Kidney epithelial cell (primary cell): Measurements from ENCODE around the gene GALNT8. TPM values are rescaled to one million over a fixed set of nuclear protein-coding genes. Genes with fewer than 3 reads are reported as not detected.
"Not testable (repeated sequence)": the region's sequence is repeated elsewhere in the genome, so short reads cannot be mapped to it uniquely, and the experiment has no call there.

Experiments
- DNase-seq: peaks from one replicate; pipeline ENCODE4 v3.0.0-alpha.2; 2010; ENCODE audit warnings: low read depth
- H3K27me3 ChIP-seq: 2 replicates; pipeline ENCODE4 v1.6.0; 2011; ENCODE audit warnings: low read length; ENCODE audit not compliant: control insufficient read depth, insufficient read depth
- H3K36me3 ChIP-seq: 2 replicates; pipeline ENCODE4 v1.5.1; 2011; ENCODE audit warnings: low read length; ENCODE audit not compliant: control insufficient read depth, insufficient read depth
- H3K4me3 ChIP-seq: 2 replicates; pipeline ENCODE4 v1.5.1; 2011; ENCODE audit warnings: low read depth, mild to moderate bottlenecking, control low read depth, low read length
- total RNA-seq: library from RNA; depleted of rRNA; stranded (reverse); fragments of >200 nt; gene quantifications from 2 replicates; pipeline ENCODE4 v1.2.3, GENCODE V29; 2015
- TF ChIP-seq, protein P1 (sequence below): IDR thresholded peaks from 2 replicates; pipeline ENCODE4 v1.5.1; 2011; ENCODE audit warnings: mild to moderate bottlenecking, moderate library complexity, low read length, control low read depth, inconsistent platforms; ENCODE audit not compliant: insufficient read depth, poor library complexity, severe bottlenecking

The GALNT8 gene
- total RNA-seq, 1 donor from 2014 or later = 1.4 TPM

- Histone ChIP-seq H3K4me3 (no peak overlapping the region), H3K27me3 (no peaks in the 10 kb centered on the region)
- TF ChIP-seq, protein P1, sequence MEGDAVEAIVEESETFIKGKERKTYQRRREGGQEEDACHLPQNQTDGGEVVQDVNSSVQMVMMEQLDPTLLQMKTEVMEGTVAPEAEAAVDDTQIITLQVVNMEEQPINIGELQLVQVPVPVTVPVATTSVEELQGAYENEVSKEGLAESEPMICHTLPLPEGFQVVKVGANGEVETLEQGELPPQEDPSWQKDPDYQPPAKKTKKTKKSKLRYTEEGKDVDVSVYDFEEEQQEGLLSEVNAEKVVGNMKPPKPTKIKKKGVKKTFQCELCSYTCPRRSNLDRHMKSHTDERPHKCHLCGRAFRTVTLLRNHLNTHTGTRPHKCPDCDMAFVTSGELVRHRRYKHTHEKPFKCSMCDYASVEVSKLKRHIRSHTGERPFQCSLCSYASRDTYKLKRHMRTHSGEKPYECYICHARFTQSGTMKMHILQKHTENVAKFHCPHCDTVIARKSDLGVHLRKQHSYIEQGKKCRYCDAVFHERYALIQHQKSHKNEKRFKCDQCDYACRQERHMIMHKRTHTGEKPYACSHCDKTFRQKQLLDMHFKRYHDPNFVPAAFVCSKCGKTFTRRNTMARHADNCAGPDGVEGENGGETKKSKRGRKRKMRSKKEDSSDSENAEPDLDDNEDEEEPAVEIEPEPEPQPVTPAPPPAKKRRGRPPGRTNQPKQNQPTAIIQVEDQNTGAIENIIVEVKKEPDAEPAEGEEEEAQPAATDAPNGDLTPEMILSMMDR = no peak
Measured at GRCh38 chr12:4745249-4745648, 25.0 kb downstream of the GALNT8 start.

GRCh38 chr12:4751654-4752053 is 31.5 kb downstream of the GALNT8 start:
- H3K36me3 ChIP-seq, H3K4me3 ChIP-seq, H3K27me3 ChIP-seq, DNase-seq: not testable (repeated sequence)

More at GRCh38 chr12:4745249-4745648, 25.0 kb downstream of the GALNT8 start:
- DNase-seq = no peak
- no peaks in the 10 kb centered on the region for H3K36me3 ChIP-seq

GRCh38 chr12:4762773-4763172 is 42.6 kb downstream of the GALNT8 start:
- H3K27me3 ChIP-seq = peaks cover 5% of the 10 kb centered on the region
- no peak for DNase-seq
- TF ChIP-seq, protein P1 = no peak
- H3K4me3 ChIP-seq = no peak overlapping the region
- no peaks in the 10 kb centered on the region for H3K36me3 ChIP-seq

GRCh38 chr12:4763549-4763948 is 43.3 kb downstream of the GALNT8 start:
- Histone ChIP-seq H3K36me3 (no peaks in the 10 kb centered on the region), H3K4me3 (no peak overlapping the region), H3K27me3 (peaks cover 5% of the 10 kb centered on the region)
- DNase-seq = no peak
- TF ChIP-seq, protein P1 = peak; percentile 24

- TF ChIP-seq, protein P1 = no peak
- DNase-seq = no peak
Measured at GRCh38 chr12:4766445-4766844, 46.2 kb downstream of the GALNT8 start.

DNA sequence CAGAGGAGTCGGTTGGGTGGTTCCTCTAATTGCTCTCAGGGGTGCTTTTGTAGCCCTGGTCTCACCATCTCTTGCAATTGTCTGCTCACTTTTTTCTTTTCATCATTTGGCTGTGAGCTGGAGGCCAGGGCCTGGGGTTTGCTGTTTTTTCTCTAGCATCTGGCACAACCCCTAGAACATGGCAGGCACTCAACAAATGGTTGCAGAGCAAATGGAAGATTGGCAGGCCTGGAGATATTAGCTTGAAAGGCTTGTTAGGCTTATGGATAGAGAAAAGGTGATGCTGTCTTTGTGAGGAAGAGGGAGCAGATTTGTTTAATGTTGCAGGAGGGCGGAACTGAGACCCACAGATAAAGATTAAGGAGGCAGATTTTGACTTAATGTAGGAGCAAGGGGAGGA is 47.0 kb downstream of the GALNT8 start:
- DNase-seq = no peak
- Histone ChIP-seq H3K27me3 (no peaks in the 10 kb centered on the region), H3K36me3 (no peaks in the 10 kb centered on the region), H3K4me3 (no peak overlapping the region)
- TF ChIP-seq, protein P1 = no peak

More at GRCh38 chr12:4766445-4766844, 46.2 kb downstream of the GALNT8 start:
- Histone ChIP-seq H3K27me3 (no peaks in the 10 kb centered on the region), H3K36me3 (no peaks in the 10 kb centered on the region), H3K4me3 (no peak overlapping the region)
